Hematopoietic multipotent progenitor cell treated with erythropoietin and hydrocortisone succinate and interleukin-3 and kit ligand, for 15 days (in vitro differentiated cells): ENCODE data around the gene DESI1.
"Not testable (repeated sequence)": the region's sequence is repeated elsewhere in the genome, so short reads cannot be mapped to it uniquely, and the experiment has no call there.

Experiments
- DNase-seq: peaks from one replicate; pipeline ENCODE4 v3.0.0-alpha.2; 2015; ENCODE audit warnings: low spot score

The DESI1 gene

GRCh38 chr22:41634610-41635009, 13.8 kb upstream of the DESI1 start:
- not testable (repeated sequence) for DNase-seq

GRCh38 chr22:41631615-41632014, 10.8 kb upstream of the DESI1 start:
- not testable (repeated sequence) for DNase-seq

GRCh38 chr22:41631115-41631514, 10.3 kb upstream of the DESI1 start:
- not testable (repeated sequence) for DNase-seq

DNA sequence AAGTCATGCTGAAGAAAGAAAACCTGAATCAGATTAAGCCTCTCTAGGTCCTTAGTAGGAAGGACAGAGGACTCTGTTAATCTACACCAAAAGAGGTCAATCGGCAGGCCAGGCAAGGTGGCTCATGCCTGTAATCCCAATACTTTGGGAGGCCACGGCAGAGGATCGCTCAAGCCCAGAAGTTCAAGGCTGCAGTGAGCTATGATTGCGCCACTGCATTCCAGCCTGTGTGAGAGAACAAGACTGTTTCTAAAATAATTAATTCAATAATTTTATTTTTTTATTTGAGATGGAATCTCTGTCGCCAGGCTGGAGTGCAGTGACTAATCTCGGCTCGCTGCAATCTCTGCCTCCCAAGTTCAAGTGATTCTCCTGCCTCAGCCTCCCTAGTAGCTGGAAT, 4.7 kb upstream of the DESI1 start:
- DNase-seq: no peak

- no peak for DNase-seq
Measured at GRCh38 chr22:41621911-41622179, 1.0 kb upstream of the DESI1 start.

- DNase-seq: peak; percentile 100
Measured at GRCh38 chr22:41621099-41621910, 462 bp upstream of the DESI1 start, which contains the start of gene XRCC6. Gene XRCC6 (plus strand): TSS chr22:41621295. CDS start chr22:41622005, 710 bp downstream.

- DNase-seq: peak; percentile 43
Measured at GRCh38 chr22:41619979-41620588, 759 bp downstream of the DESI1 start.

GRCh38 chr22:41613456-41613855, 7.4 kb downstream of the DESI1 start:
- DNase-seq: no peak

DNA sequence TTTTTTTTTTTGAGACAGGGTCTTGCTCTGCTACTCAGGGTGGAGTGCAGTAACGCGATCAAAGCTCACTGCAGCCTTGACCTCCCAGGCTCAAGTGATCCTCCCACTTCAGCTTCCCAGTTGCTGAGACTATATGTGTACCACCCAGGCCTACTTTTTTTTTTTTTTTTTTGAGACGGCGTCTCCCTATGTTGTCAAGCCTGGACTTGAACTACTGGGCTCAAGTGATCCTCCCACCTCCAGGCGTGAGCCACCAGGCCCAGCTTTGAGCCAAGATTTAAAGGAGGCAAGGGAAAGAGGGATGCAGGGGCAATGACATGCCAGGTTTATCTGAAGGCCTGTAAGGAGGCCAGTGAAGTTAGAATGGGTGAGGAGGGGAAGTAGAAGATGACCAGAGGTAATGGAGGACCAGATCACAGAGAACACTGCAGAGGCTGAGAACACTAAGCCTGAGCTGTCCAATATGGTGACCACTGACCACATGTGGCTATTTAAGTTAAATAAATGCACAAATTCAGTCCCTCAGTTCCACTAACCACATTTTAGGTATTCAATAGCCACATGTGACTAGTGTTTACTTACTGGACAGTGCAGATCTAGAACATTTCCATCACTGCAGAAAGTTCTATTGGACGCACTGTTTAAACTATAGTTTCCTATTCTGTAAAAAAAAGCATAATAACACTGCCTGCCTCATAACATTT, 8.1 kb downstream of the DESI1 start:
- no peak for DNase-seq

DNA sequence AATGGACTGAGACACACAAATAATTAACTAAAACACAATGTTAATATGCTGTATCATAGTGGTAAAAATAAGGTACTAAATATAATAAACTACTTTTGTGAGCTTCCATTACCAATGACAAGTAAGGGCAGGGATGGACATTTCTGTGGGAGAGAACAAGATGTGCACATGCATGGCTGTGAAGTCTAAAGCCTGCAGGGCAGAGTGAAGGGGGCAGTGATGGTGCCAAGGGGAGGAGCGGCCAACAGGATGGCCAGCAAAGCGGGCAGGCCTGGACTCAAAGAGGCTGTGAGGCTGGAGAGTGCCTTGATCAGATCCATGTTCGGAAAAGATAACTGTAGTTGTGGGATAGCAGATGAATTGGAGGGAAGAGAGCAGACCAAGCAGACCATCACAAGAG, 12.5 kb downstream of the DESI1 start:
- no peak for DNase-seq

GRCh38 chr22:41603873-41604332, 16.9 kb downstream of the DESI1 start:
- peak; percentile 84 for DNase-seq

DNA sequence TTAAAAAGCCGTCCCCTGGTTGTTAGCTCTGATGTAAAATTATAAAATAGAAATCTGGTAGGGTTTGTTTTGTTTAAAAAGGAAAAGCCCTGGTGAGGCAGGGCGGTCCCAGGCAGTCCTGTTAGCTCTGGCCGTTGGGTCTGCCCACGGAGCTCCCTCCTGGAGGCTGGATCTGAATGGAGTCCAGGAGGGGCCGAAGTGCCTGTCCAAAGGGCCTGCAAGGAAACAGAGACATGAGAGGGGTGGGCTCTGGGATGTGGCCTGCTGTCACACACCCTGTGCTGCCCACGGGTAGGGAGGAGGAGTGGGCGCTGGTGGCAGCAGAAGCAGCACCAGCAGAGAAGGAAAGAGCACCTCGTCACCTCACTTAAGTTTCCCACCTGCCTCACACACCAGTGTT, 19.9 kb downstream of the DESI1 start:
- DNase-seq: no peak

GRCh38 chr22:41598891-41599635, 21.8 kb downstream of the DESI1 start:
- DNase-seq: no peak

DNA sequence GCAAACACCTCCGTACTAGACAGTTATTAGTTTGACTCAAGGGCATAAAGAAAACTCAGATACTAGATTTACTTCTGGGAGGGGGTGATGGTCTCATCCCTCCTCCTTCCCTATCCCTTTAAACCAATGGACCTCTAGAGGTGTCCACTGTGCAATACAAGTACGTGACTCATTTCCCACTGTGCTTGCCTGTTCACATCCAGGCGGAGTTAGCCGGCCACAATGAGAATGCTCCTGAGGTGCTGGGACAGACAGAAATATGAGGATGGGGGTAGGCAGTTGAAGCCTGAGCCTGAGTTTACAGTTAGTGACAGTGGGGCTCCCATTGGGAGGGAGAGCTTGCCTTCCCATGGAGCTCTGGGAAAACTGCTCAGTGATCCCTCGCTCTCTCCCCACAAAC, 22.8 kb downstream of the DESI1 start:
- no peak for DNase-seq

GRCh38 chr22:41597635-41597953, 23.2 kb downstream of the DESI1 start:
- DNase-seq: no peak

DNA sequence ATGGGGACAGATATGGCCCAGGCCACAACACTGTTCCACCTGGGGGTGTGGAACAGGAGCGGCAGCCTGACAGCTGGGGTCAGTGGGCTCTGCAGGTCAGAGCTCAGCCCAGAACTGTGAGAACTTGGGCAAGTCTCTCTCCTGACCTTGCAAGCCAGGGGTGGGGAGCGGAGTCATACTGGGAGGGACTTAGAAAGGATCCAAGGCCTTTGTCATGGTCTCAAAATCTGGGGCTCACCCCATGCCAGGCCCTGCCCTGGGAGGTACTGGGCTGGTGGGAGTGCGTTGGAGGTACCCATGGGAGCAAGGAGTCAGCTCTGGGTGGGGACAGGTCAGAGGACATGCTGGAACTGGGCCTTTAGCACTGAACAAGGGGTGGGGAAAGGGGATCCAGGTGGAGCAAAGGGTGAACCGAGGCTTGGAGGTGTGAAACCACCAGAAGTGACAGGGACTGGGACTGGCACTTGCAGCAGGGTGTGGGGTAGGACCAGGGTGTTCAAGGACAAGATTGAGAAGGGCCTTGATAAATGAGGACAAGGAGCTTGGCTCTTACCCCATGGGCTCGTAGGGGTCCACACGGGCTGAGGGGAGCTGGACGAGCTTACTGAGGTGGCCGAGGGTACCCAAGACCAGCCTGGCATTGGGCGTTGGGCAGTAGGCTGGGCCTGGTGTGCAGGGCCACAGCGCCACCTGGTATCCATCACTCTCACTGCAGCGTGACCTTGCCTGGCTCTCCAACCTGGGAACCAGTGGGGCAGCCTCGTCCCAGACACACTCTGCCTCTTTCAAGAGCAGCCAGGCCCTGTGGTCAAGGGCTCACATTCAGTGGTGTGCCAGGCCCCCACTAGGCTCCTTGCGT, 23.8 kb downstream of the DESI1 start:
- peak; percentile 77 for DNase-seq

DNA sequence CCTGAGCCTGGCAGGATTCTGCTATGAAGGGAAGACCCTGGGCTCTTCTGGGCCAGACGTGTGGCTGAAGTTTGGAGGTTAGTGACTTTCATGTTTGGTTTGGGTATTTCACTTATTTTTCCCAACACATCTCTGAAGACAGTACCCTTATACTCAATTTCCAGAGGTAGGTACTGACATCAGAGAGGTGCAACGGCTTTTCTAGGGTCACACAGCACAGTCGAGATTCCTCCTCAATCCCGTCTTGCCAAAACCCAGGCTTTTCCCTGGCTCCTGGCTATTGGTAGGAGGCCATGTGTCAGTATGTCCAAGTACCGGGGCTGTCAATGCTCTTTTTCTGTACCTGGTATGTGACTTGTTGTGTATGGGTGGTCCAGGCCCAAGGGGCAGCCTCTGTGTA, 25.1 kb downstream of the DESI1 start:
- no peak for DNase-seq

DNA sequence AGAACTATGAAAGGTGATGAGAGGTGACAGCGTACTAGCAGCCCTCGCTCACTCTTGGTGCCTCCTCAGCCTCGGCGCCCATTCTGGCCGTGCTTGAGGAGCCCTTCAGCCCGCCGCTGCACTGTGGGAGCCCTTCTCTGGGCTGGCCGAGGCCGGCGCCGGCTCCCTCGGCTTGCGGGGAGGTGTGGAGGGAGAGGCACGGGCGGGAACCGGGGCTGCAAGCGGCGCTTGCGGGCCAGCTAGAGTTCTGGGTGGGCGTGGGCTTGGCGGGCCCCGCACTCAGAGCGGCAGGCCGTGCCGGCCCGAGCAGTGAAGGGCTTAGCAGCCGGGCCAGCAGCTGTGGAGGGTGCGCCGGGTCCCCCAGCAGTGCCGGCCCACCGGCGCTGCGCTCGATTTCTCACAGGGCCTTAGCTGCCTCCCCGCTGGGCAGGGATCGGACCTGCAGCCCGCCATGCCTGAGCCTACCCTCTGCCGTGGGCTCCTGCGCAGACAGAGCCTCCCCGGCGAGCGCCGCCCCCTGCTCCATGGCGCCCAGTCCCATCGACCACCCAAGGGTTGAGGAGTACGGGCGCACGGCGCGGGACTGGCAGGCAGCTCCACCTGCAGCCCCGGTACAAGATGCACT, 27.4 kb downstream of the DESI1 start:
- DNase-seq: not testable (repeated sequence)

DNA sequence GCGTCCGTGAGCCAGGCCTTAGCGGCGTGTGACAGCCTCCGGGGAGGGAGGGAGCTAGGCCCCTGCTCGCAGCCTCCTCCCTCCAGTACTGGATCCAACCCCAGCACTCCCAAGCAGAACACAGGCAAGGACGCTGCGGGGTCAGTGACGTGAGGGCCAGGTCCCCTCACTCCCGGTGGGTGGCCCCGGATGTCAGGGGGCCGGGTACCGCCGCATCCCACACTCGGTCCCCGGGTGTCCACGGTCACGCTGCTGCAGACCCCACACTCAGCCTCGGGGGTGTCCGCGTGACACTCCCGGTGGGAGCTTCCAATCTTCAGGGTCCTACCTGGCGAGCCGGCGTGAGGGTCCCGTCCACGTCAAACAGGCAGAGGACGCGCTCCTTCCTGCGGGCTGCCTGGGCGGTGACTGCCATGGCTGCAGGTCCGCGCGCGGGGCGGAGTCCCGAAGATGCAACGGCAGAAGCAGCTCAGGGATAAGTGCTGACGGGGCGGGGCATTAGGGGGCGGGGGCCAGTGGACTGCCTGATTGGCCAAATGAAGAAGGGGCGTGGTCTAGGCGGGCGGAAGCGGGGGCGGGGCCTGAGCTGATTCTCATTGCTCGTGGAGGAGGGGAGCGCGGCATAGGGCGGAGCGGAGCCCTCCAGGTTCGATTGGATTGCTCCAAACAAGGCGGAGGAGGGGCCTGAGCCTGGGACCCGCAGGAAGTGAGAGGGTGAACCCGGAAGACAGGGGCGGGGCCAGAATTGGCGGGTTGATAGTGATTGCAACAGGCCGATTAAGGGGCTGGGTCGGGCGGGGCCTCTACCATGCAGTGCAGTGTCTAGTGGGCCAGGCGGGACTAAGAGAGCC, 31.2 kb downstream of the DESI1 start, which contains the start of gene PMM1:
TSS of gene PMM1 (minus strand) at position 450 of the 851 bp plus-strand sequence. CDS start at position 415, 35 bp downstream.
- DNase-seq: peak; percentile 100

GRCh38 chr22:41587347-41587723, 33.5 kb downstream of the DESI1 start:
- DNase-seq: no peak
